Astrocyte of the hippocampus (primary cell): ENCODE measurements around the gene UGT2B11.
"Not testable (repeated sequence)": the region's sequence is repeated elsewhere in the genome, so short reads cannot be mapped to it uniquely, and the experiment has no call there.

Experiments
- DNase-seq: peaks from one replicate; pipeline ENCODE4 v3.0.0; 2011; ENCODE audit warnings: low read depth, low spot score

The UGT2B11 gene

DNA sequence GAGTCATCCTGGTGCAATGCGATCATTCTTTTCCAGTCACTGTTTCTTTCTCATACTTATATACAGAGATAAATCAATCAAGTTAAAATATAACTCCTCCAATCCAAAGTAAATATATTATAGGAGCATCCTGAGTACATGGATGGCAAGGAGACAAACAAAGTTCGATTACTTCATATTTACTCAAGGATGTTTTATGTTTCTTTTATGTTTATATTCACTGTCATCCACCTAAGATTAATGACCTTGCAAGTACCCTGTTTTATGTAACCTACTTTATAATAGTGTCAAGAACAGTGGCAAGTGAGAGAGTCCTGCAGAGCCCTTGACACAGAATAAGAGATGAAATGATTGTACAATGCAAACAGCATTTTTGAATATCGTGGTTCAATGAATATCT is at the start of gene UGT2B11:
TSS of gene UGT2B11 (minus strand) at position 33 of the 400 bp plus-strand sequence. CDS start at position 7, 26 bp downstream.
- DNase-seq: no peak

- not testable (repeated sequence) for DNase-seq
These were observed 38.7 kb upstream of the UGT2B11 start for GRCh38 chr4:69253147-69253772.

- not testable (repeated sequence) for DNase-seq
These were observed 36.3 kb upstream of the UGT2B11 start for GRCh38 chr4:69250884-69251283.

GRCh38 chr4:69242562-69243240 is 28.2 kb upstream of the UGT2B11 start:
- DNase-seq: not testable (repeated sequence)

- not testable (repeated sequence) for DNase-seq
These were observed 27.2 kb upstream of the UGT2B11 start for GRCh38 chr4:69241746-69242145.

DNA sequence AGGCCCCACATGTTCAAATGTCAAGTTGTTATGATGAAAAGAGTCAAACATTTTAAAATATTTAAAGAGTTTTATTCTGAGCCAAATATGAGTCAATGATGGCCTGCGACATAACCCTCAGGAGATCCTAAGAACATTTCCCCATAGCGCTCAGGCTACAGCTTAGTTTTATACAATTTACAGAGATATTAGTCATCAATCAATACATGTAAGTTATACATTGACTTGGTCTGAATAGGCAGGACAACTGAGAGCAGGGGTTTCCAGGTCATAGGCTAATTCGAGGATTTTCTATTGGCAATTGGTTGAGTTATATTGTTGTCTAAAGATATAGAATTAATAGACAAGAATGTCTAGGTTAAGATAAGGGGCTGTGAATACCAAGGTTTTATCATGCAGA is 26.2 kb upstream of the UGT2B11 start:
- not testable (repeated sequence) for DNase-seq

- no peak for DNase-seq
These were observed 25.1 kb upstream of the UGT2B11 start for GRCh38 chr4:69239557-69240168.

- no peak for DNase-seq
These were observed 24.5 kb upstream of the UGT2B11 start for GRCh38 chr4:69239092-69239491.

DNA sequence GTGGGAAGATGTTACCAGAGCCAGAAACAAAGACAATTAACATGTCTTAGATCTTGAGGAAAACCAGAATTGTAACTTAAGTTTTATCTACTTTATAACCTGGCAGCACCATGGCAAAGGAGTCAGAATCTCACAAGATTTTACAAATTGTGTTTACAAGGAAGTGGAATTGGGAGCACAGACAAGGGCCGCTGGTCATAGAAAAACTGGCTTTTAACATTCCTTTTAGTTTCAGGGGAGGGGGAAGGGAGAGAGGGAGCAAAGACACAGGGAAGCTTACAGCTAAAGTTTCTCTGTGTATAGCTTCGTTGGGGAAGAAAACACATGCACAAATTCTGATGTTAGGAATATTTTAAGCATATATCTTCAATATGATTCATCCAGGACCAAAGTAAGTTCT is 10.3 kb upstream of the UGT2B11 start:
- DNase-seq: no peak

DNA sequence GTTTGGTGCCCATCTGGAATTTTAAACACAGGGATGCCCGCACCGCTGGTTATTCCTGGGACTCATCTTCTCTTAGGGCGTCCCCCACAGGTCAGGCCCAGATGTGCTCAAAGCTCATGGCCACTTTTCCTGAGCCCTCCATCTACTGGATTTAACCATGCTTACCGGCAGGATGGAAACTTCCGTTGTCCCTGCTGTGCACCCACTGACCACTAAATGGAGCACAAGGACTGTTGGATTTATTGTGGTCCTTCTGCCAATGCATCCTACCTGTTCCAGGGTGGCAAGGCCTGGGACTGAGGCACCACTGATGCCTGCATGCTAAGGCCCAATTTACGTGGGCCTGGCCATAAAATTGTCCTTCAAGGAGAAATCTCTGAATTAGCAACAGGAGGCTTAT is 8.7 kb upstream of the UGT2B11 start:
- not testable (repeated sequence) for DNase-seq

DNA sequence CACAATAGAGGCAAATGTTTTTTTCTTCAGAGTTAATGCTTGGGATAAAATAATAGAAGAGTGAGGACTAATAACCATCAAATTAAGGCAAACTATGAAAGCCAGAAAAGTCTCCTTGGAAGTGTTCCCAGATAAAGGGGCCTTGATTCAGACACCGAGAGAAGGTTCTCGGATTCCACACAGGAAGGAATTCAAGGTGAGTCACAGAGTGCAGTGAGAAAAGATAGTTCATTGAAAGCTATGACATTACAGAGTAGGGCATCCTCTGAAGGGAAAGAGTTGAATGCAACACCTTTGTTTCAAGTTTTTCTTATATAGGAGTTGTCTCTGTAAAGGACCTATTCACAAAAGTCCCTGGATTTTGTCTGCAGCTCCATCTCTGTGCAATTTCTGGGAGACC is 3.9 kb upstream of the UGT2B11 start:
- DNase-seq: not testable (repeated sequence)

DNA sequence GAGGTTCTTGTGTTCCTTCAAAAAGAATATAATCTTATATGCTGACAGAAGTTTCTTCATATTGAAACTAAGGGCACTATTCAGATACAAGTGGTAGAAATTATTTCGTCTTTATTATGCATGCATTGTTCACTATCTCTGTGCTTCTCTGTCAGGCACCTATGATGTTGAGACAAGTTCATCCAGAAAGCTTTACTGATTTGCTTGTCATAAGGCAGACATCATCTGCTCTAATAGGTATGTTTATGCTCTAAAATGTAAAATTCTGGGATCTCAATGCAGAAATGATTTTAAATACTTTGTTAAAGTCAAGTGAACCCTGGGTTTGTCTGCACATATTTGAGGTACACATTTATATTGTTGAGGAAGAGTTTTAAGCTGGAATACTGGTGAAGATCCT is 3.6 kb downstream of the UGT2B11 start:
- DNase-seq: no peak

GRCh38 chr4:69198506-69198905 is 16.0 kb downstream of the UGT2B11 start:
- not testable (repeated sequence) for DNase-seq

DNA sequence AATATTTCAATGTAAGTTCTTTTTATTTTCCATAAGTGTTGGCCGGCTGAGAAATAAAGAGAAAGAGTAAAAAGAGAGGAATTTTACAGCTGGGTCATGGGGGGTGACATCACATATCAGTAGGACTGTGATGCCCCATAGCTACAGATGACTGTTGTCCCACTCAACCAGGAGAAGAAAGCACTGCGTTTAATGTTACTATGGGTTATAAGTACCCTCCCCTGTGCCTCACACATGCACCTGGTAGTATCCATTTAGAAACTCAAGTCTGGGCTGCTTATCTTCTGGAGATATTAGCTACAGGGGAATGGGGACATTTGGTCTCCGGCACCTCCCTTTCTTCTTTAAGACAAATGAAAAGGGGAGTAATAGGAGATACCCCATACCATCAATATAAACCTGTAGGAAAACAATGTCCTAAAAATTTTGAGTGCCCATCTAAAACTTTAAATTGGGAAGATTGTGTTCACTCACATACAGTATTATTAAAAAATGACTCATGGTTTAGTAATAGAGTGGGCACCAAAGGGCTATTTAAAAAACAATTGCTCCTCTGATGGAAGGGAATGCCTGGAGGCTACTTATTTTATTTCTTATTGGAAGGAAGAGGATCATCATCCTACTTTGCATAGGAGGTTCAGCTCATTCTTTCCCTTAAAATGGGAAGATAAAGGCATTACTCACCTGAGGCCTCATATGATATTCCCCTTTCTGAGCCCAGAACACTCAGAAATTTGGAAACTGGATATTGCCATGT is 18.2 kb downstream of the UGT2B11 start:
- DNase-seq: no peak

GRCh38 chr4:69194166-69194565 is 20.4 kb downstream of the UGT2B11 start:
- DNase-seq: no peak

GRCh38 chr4:69191905-69192304 is 22.6 kb downstream of the UGT2B11 start:
- not testable (repeated sequence) for DNase-seq

DNA sequence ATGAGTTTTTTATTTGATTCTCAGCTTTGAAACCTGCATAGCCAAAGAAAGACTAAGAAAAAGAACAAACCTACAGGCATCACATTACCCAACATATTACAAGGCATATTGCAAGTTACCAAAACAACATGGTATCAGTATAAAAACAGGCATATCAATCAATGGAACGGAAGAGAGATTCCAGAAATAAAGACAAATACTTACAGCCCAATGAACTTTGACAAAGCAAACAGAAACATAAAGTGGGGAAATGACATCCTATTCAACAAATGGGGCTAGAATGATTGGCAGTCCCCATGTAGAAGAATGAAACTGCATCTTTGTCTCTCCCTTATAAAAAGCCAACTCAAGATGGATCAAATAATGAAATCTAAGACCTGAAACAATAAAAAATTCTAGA is 23.9 kb downstream of the UGT2B11 start:
- DNase-seq: not testable (repeated sequence)

GRCh38 chr4:69181519-69182169 is 32.9 kb downstream of the UGT2B11 start:
- DNase-seq: not testable (repeated sequence)

GRCh38 chr4:69179817-69180216 is 34.7 kb downstream of the UGT2B11 start:
- not testable (repeated sequence) for DNase-seq

GRCh38 chr4:69178751-69179205 is 35.8 kb downstream of the UGT2B11 start:
- DNase-seq: not testable (repeated sequence)
